A549 (cell line): Measurements from ENCODE around the gene CHPF. TPM values are rescaled to one million over a fixed set of nuclear protein-coding genes. Genes with fewer than 3 reads are reported as not detected.

Source experiments
- ATAC-seq, 2 experiments: fragments of 200-7000 bp in 1 of 2; fragments of >200 bp in 1 of 2; cut with Nextera tagmentation in 1 of 2; cut with Tn5 transposase in 1 of 2; 3 replicates each; pipeline versions ENCODE4 v1.8.0 to v1.9.1; 2018 to 2020; ENCODE audit warnings: mild to moderate bottlenecking in 1 of 2, moderate library complexity in 1 of 2
- CTCF ChIA-PET: fragments of 300-600 bp; sonication (Branson Sonifier 250); formaldehyde crosslinking; extraction: SDS; loops from one replicate; lab custom pipeline; 2021; ENCODE audit warnings: antibody characterized with exemption, inconsistent platforms; lab: Yijun Ruan, JAX
- POLR2A ChIA-PET: fragments of 350-600 bp; formaldehyde crosslinking; extraction: SDS; loops from one replicate; lab custom pipeline; 2021; ENCODE audit warnings: antibody characterized with exemption, inconsistent platforms; lab: Yijun Ruan, JAX
- DNase-seq, 2 experiments: peaks; one replicate each; pipeline versions ENCODE4 v3.0.0 to v3.0.0-alpha.2; 2011 to 2016; ENCODE audit warnings: low read depth in 1 of 2, low spot score in 1 of 2
- FAIRE-seq: peaks from 2 replicates; lab custom pipeline; 2011; peaks lifted over from hg19 to GRCh38; lab: Jason Lieb, UNC
- H3K27ac ChIP-seq, 2 experiments: fragments of >200 bp; sonication (Bioruptor Twin); formaldehyde crosslinking; 3 replicates each; pipeline ENCODE4 v1.5.1; 2016 to 2017
- H3K4me1 ChIP-seq: fragments of >200 bp; sonication (Bioruptor Twin); formaldehyde crosslinking; 3 replicates; pipeline ENCODE4 v1.6.1; 2016
- H3K4me2 ChIP-seq: fragments of >200 bp; sonication (Bioruptor Twin); formaldehyde crosslinking; 3 replicates; pipeline ENCODE4 v1.6.1; 2016
- H3K4me3 ChIP-seq: fragments of >200 bp; sonication (Bioruptor Twin); formaldehyde crosslinking; 3 replicates; pipeline ENCODE4 v1.5.1; 2016
- H3K9me3 ChIP-seq: fragments of >200 bp; sonication (Bioruptor Twin); formaldehyde crosslinking; 3 replicates; pipeline ENCODE4 v1.6.1; 2016
- EHMT2 ChIP-seq: fragments of 200-600 bp; sonication (generic); IDR thresholded peaks from 2 replicates; pipeline ENCODE4 v1.6.1; 2016; ENCODE audit warnings: antibody characterized with exemption, low read depth, mild to moderate bottlenecking, moderate library complexity
- ESRRA ChIP-seq: fragments of 150-350 bp; IDR thresholded peaks from 2 replicates; pipeline ENCODE4 v1.6.1; 2014; ENCODE audit warnings: mild to moderate bottlenecking, low read length, borderline replicate concordance
- FOSL2 ChIP-seq, 2 experiments: fragments of 450-650 bp in 1 of 2; fragments of >200 bp in 1 of 2; sonication (Bioruptor Twin) in 1 of 2; formaldehyde crosslinking; IDR thresholded peaks; 2 replicates each; pipeline versions ENCODE4 v1.5.0 to v1.6.1; 2016 to 2020; ENCODE audit warnings: mild to moderate bottlenecking in 1 of 2, moderate library complexity in 1 of 2
- FOXS1 ChIP-seq: fragments of 250-450 bp; sonication (Bioruptor Pico); IDR thresholded peaks from 2 replicates; pipeline ENCODE4 v1.5.0; 2020; ENCODE audit warnings: mild to moderate bottlenecking, moderate library complexity
- MAX ChIP-seq: IDR thresholded peaks from 2 replicates; pipeline ENCODE4 v1.6.1; 2012
- MAZ ChIP-seq: fragments of 150-350 bp; IDR thresholded peaks from 2 replicates; pipeline ENCODE4 v1.6.1; 2014; ENCODE audit warnings: antibody characterized with exemption, low read depth, low read length, borderline replicate concordance
- PHF8 ChIP-seq: fragments of 200-600 bp; sonication (generic); IDR thresholded peaks from 2 replicates; pipeline ENCODE4 v1.6.1; 2016; ENCODE audit warnings: low read depth, mild to moderate bottlenecking, antibody characterized with exemption, moderate library complexity, borderline replicate concordance
- RAD21 ChIP-seq, 2 experiments: fragments of >200 bp in 1 of 2; sonication (Bioruptor Twin) in 1 of 2; formaldehyde crosslinking in 1 of 2; IDR thresholded peaks in 1 of 2; conservative IDR thresholded peaks in 1 of 2; 2 replicates in 1 of 2; 3 replicates in 1 of 2; pipeline ENCODE4 v1.6.1; 2012 to 2018; ENCODE audit warnings: inconsistent platforms in 1 of 2
- SMC3 ChIP-seq: fragments of >200 bp; sonication (Bioruptor Twin); formaldehyde crosslinking; IDR thresholded peaks from 3 replicates; pipeline ENCODE4 v1.6.1; 2018; ENCODE audit warnings: inconsistent platforms
- ZFP36 ChIP-seq: fragments of 450-650 bp; IDR thresholded peaks from 2 replicates; pipeline ENCODE4 v1.6.1; 2014; ENCODE audit warnings: borderline replicate concordance; ENCODE audit not compliant: partially characterized antibody
- ZNF302 ChIP-seq: fragments of 250-450 bp; sonication (Bioruptor Pico); IDR thresholded peaks from 2 replicates; pipeline ENCODE4 v1.9.0; 2021; ENCODE audit warnings: inconsistent platforms, mild to moderate bottlenecking, moderate library complexity
- WGBS: methylation state at CpG from one replicate; pipeline ENCODE4 v1.1.6; 2017; ENCODE audit errors: missing lambda C conversion rate; 5-methylcytosine and 5-hydroxymethylcytosine counted together
- polyA plus RNA-seq, 4 experiments: library from polyadenylated mRNA; depleted of rRNA in 3 of 4; stranded (reverse); fragments of >200 nt; fragmentation: RNase III in 1 of 4; extraction: RNeasy Plus Mini Kit Qiagen cat#74134 plus additional on column Dnase treatment in 1 of 4; gene quantifications; 2 replicates in 3 of 4; 3 replicates in 1 of 4; pipeline ENCODE4 v1.2.3, GENCODE V29; 2011 to 2017
- TF ChIP-seq, protein P1 (sequence below): fragments of 250-450 bp; sonication (Bioruptor Pico); IDR thresholded peaks from 2 replicates; pipeline ENCODE4 v1.5.0; 2021; ENCODE audit warnings: mild to moderate bottlenecking, moderate library complexity, borderline replicate concordance
- TF ChIP-seq, protein P2 (sequence below): fragments of >200 bp; sonication (Bioruptor Twin); formaldehyde crosslinking; IDR thresholded peaks from 3 replicates; pipeline ENCODE4 v1.5.1; 2016

CHPF gene
- polyA plus RNA-seq, 2 of the 4 experiments (the other 2 are of a cell fraction) = 9.0 to 14.8 TPM

- Histone ChIP-seq H3K4me3 (peak overlapping the region; percentile 61), H3K27ac (peak overlapping the region; percentile 58 to 89), H3K4me2 (peak overlapping the region; percentile 89), H3K9me3 (no peaks in the 10 kb centered on the region), H3K4me1 (peaks cover 12% of the 10 kb centered on the region)
- no peak for FAIRE-seq
- TF ChIP-seq, protein P1, sequence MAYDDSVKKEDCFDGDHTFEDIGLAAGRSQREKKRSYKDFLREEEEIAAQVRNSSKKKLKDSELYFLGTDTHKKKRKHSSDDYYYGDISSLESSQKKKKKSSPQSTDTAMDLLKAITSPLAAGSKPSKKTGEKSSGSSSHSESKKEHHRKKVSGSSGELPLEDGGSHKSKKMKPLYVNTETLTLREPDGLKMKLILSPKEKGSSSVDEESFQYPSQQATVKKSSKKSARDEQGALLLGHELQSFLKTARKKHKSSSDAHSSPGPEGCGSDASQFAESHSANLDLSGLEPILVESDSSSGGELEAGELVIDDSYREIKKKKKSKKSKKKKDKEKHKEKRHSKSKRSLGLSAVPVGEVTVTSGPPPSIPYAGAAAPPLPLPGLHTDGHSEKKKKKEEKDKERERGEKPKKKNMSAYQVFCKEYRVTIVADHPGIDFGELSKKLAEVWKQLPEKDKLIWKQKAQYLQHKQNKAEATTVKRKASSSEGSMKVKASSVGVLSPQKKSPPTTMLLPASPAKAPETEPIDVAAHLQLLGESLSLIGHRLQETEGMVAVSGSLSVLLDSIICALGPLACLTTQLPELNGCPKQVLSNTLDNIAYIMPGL (CRISPR knock-in tag) = no peak
- TF ChIP-seq ZFP36 = no peak
- no peak for TF ChIP-seq ESRRA
- TF ChIP-seq PHF8 = peak; percentile 76
- no peak for TF ChIP-seq MAZ
- no peak for TF ChIP-seq ZNF302 (CRISPR knock-in tag)
- TF ChIP-seq FOSL2 (IDR thresholded peaks at IDR 0.05) = no peak
- TF ChIP-seq FOSL2 (CRISPR knock-in tag; IDR thresholded peaks at IDR 0.05) = no peak
- POLR2A ChIA-PET = interaction anchor here (1.7 kb wide), 1 partner anchor 55 kb away, joined by 5 read pairs; the partner anchor contains the start of gene STK11IP
- WGBS = 9% methylated on average over 5 of the region's 66 CpGs
- ATAC-seq = peak; percentile 57 to 68
- CTCF ChIA-PET = interaction anchor here (0.7 to 79.1 kb wide), 15 partner anchors 9 to 147 kb away, joined by 3 to 3291 read pairs (median 7); partner anchors contain the start of genes ASIC4, GMPPA, INHA and OBSL1
- DNase-seq = peak in 1 of 2 experiments; percentile 28
These were observed 546 bp downstream of the CHPF start for GRCh38 chr2:219542931-219543595.

- H3K4me3 ChIP-seq = peak overlapping the region; percentile 32
- no peak for FAIRE-seq
- WGBS = 0% methylated on average over 14 of the region's 48 CpGs
- ChIA-PET POLR2A (interaction anchor here (0.6 to 1.5 kb wide), 2 partner anchors 30 to 154 kb away, joined by 3 to 11 read pairs; partner anchors contain the start of gene OBSL1), CTCF (interaction anchor here (0.6 to 79.1 kb wide), 44 partner anchors 7 to 228 kb away, joined by 3 to 3291 read pairs (median 4); partner anchors contain the start of genes ASIC4, GMPPA, INHA and OBSL1)
- peak overlapping the region; percentile 89 for H3K4me2 ChIP-seq
- TF ChIP-seq EHMT2 (no peak), SMC3 (peak; percentile 97), MAX (peak; percentile 52; the same call in 1 of the 2 replicates), RAD21 (conservative IDR thresholded peaks at IDR 0.05 in 1 of 2, IDR thresholded peaks at IDR 0.05 in 1 of 2) (peak; percentile 53 to 84), FOXS1 (CRISPR knock-in tag) (no peak)
- TF ChIP-seq, protein P2, sequence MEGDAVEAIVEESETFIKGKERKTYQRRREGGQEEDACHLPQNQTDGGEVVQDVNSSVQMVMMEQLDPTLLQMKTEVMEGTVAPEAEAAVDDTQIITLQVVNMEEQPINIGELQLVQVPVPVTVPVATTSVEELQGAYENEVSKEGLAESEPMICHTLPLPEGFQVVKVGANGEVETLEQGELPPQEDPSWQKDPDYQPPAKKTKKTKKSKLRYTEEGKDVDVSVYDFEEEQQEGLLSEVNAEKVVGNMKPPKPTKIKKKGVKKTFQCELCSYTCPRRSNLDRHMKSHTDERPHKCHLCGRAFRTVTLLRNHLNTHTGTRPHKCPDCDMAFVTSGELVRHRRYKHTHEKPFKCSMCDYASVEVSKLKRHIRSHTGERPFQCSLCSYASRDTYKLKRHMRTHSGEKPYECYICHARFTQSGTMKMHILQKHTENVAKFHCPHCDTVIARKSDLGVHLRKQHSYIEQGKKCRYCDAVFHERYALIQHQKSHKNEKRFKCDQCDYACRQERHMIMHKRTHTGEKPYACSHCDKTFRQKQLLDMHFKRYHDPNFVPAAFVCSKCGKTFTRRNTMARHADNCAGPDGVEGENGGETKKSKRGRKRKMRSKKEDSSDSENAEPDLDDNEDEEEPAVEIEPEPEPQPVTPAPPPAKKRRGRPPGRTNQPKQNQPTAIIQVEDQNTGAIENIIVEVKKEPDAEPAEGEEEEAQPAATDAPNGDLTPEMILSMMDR = peak; percentile 100
- H3K4me1 ChIP-seq = peaks cover 12% of the 10 kb centered on the region
- H3K9me3 ChIP-seq = no peaks in the 10 kb centered on the region
- peak overlapping the region in 1 of 2 experiments; percentile 79; a peak in 3 of 6 replicates for H3K27ac ChIP-seq
- DNase-seq = peak; percentile 74 to 89
- peak; percentile 38 to 69 for ATAC-seq
These were observed 1.9 kb downstream of the CHPF start for GRCh38 chr2:219541611-219542180.
